Keratinocyte (primary cell): ENCODE data around the gene CHD2. TPM values are rescaled to one million over a fixed set of nuclear protein-coding genes. Genes with fewer than 3 reads are reported as not detected.

Experiments used
- DNase-seq: peaks from one replicate; pipeline ENCODE4 v3.0.0-alpha.2; 2011; ENCODE audit warnings: low read depth, missing footprints, low spot score
- FAIRE-seq: peaks from 2 replicates; lab custom pipeline; 2011; peaks lifted over from hg19 to GRCh38; lab: Jason Lieb, UNC
- H2AFZ ChIP-seq: 2 replicates; pipeline ENCODE4 v1.6.0; 2012; ENCODE audit warnings: low read length, control low read depth, inconsistent platforms; ENCODE audit not compliant: control insufficient read depth
- H3K27ac ChIP-seq: 2 replicates; pipeline ENCODE4 v1.5.1; 2011; ENCODE audit warnings: low read length; ENCODE audit not compliant: control insufficient read depth, insufficient read depth
- H3K27me3 ChIP-seq: 3 replicates; pipeline ENCODE4 v1.6.0; 2011; ENCODE audit warnings: low read length; ENCODE audit not compliant: control insufficient read depth, insufficient read depth; ENCODE audit errors: extremely low read depth
- H3K36me3 ChIP-seq, 2 experiments: 2 replicates in 1 of 2; 3 replicates in 1 of 2; pipeline ENCODE4 v1.5.1; 2011; ENCODE audit warnings: low read length in 2 of 2, mild to moderate bottlenecking in 1 of 2; ENCODE audit not compliant: control insufficient read depth in 2 of 2, insufficient read depth in 2 of 2; ENCODE audit errors: extremely low read depth in 1 of 2
- H3K4me1 ChIP-seq: 3 replicates; pipeline ENCODE4 v1.5.1; 2011; ENCODE audit warnings: low read length; ENCODE audit not compliant: control insufficient read depth, insufficient read depth; ENCODE audit errors: extremely low read depth
- H3K4me2 ChIP-seq: 3 replicates; pipeline ENCODE4 v1.6.0; 2011; ENCODE audit warnings: low read depth, low read length; ENCODE audit not compliant: control insufficient read depth, insufficient read depth; ENCODE audit errors: extremely low read depth
- H3K4me3 ChIP-seq, 3 experiments: fragments of 200-600 bp in 1 of 3; sonication (generic) in 1 of 3; 2 replicates in 2 of 3; 3 replicates in 1 of 3; pipeline ENCODE4 v1.5.1; 2011 to 2016; ENCODE audit warnings: low read length in 3 of 3, mild to moderate bottlenecking in 3 of 3, control low read depth in 2 of 3, inconsistent platforms in 1 of 3, low read depth in 1 of 3, mixed read lengths in 1 of 3, mixed run types in 1 of 3, moderate library complexity in 1 of 3; ENCODE audit not compliant: control insufficient read depth in 2 of 3, insufficient read depth in 2 of 3; ENCODE audit errors: extremely low read depth in 1 of 3
- H3K79me2 ChIP-seq: 2 replicates; pipeline ENCODE4 v1.6.0; 2012; ENCODE audit warnings: low read length; ENCODE audit not compliant: control insufficient read depth, insufficient read depth
- H3K9ac ChIP-seq: 3 replicates; pipeline ENCODE4 v1.6.0; 2011; ENCODE audit warnings: low read length; ENCODE audit not compliant: control insufficient read depth, insufficient read depth; ENCODE audit errors: extremely low read depth
- H3K9me1 ChIP-seq: 3 replicates; pipeline ENCODE4 v1.6.0; 2011; ENCODE audit warnings: low read length; ENCODE audit not compliant: control insufficient read depth, insufficient read depth; ENCODE audit errors: extremely low read depth
- H3K9me3 ChIP-seq: 2 replicates; pipeline ENCODE4 v1.5.1; 2012; ENCODE audit warnings: low read depth, low read length; ENCODE audit not compliant: control insufficient read depth
- H4K20me1 ChIP-seq: 3 replicates; pipeline ENCODE4 v1.6.0; 2011; ENCODE audit warnings: low read length; ENCODE audit not compliant: control insufficient read depth, insufficient read depth; ENCODE audit errors: extremely low read depth
- EZH2 ChIP-seq: IDR thresholded peaks from one replicate; pipeline ENCODE4 v1.6.1; 2012; ENCODE audit warnings: inconsistent platforms, mild to moderate bottlenecking, low read length, moderate library complexity
- dilution Hi-C: fragments of 300-500 bp; cut with MboI; formaldehyde crosslinking; loops from one replicate; pipeline ENCODE4 v1.7.0; 2020; ENCODE audit warnings: low sequenced_read_pairs; ENCODE audit not compliant: extremely low pct_ligation_motif_present
- polyA plus RNA-seq, 5 experiments: library from polyadenylated mRNA; depleted of rRNA in 3 of 5; stranded (reverse) in 3 of 5; stranded (forward) in 1 of 5; unstranded in 1 of 5; fragments of >200 nt; gene quantifications; 1 replicate in 1 of 5; 2 replicates in 3 of 5; 3 replicates in 1 of 5; pipeline versions ENCODE4 v1.2.1 to v1.2.3, GENCODE V29; 2011 to 2012; ENCODE audit warnings: missing spikeins in 2 of 5, low read depth in 1 of 5, low replicate concordance in 1 of 5
- TF ChIP-seq, protein P1 (sequence below), 3 experiments: IDR thresholded peaks in 1 of 3; conservative IDR thresholded peaks in 1 of 3; optimal IDR thresholded peaks in 1 of 3; 2 replicates in 2 of 3; 3 replicates in 1 of 3; pipeline versions ENCODE3 to v1.5.1; 2011; ENCODE audit warnings: low read length in 3 of 3, mild to moderate bottlenecking in 3 of 3, moderate library complexity in 2 of 3, control low read depth in 1 of 3, inconsistent platforms in 1 of 3; ENCODE audit not compliant: insufficient read depth in 2 of 3; ENCODE audit errors: extremely low read depth in 1 of 3

Gene CHD2
- polyA plus RNA-seq, 1 donor (not counting 4 experiments of a cell fraction or from before 2014, with no cell fraction given), result 62.0 TPM

GRCh38 chr15:92952458-92952850 is 52.3 kb downstream of the CHD2 start:
- dilution Hi-C loops, result no loop called here
- no peaks in the 10 kb centered on the region for H3K4me1 ChIP-seq
- H3K36me3 ChIP-seq, result peaks cover 28 to 54% of the 10 kb centered on the region in 2 experiments
- DNase-seq, result no peak
- FAIRE-seq, result no peak
- no peak overlapping the region for H3K27ac ChIP-seq
- H3K9ac ChIP-seq, result no peak overlapping the region
- H3K79me2 ChIP-seq, result peaks cover 16% of the 10 kb centered on the region
- H3K9me3 ChIP-seq, result peaks cover 16% of the 10 kb centered on the region
- no peaks in the 10 kb centered on the region for H3K9me1 ChIP-seq
- H3K27me3 ChIP-seq, result no peaks in the 10 kb centered on the region
- H3K4me2 ChIP-seq, result no peak overlapping the region
- no peaks in the 10 kb centered on the region for H4K20me1 ChIP-seq
- no peak for TF ChIP-seq EZH2
- TF ChIP-seq, protein P1, sequence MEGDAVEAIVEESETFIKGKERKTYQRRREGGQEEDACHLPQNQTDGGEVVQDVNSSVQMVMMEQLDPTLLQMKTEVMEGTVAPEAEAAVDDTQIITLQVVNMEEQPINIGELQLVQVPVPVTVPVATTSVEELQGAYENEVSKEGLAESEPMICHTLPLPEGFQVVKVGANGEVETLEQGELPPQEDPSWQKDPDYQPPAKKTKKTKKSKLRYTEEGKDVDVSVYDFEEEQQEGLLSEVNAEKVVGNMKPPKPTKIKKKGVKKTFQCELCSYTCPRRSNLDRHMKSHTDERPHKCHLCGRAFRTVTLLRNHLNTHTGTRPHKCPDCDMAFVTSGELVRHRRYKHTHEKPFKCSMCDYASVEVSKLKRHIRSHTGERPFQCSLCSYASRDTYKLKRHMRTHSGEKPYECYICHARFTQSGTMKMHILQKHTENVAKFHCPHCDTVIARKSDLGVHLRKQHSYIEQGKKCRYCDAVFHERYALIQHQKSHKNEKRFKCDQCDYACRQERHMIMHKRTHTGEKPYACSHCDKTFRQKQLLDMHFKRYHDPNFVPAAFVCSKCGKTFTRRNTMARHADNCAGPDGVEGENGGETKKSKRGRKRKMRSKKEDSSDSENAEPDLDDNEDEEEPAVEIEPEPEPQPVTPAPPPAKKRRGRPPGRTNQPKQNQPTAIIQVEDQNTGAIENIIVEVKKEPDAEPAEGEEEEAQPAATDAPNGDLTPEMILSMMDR (optimal IDR thresholded peaks at IDR 0.05 in 1 of 3, IDR thresholded peaks at IDR 0.05 in 1 of 3, conservative IDR thresholded peaks at IDR 0.05 in 1 of 3; ENCODE audit: extremely low read depth in 1 of 3, insufficient read depth in 2 of 3, low read length in 3 of 3), result no peak
- H3K4me3 ChIP-seq, result no peak overlapping the region
- H2AFZ ChIP-seq, result no peak overlapping the region

GRCh38 chr15:92953566-92953965 is 53.4 kb downstream of the CHD2 start:
- TF ChIP-seq EZH2, result no peak
- TF ChIP-seq, protein P1 (optimal IDR thresholded peaks at IDR 0.05 in 1 of 3, IDR thresholded peaks at IDR 0.05 in 1 of 3, conservative IDR thresholded peaks at IDR 0.05 in 1 of 3; ENCODE audit: extremely low read depth in 1 of 3, insufficient read depth in 2 of 3, low read length in 3 of 3), result no peak
- no peaks in the 10 kb centered on the region for H3K9me1 ChIP-seq
- peaks cover 25% of the 10 kb centered on the region for H3K79me2 ChIP-seq
- no peak overlapping the region for H3K27ac ChIP-seq
- peaks cover 9% of the 10 kb centered on the region for H3K9me3 ChIP-seq
- H2AFZ ChIP-seq, result no peak overlapping the region
- H3K36me3 ChIP-seq, result peaks cover 22 to 50% of the 10 kb centered on the region in 2 experiments
- H3K27me3 ChIP-seq, result no peaks in the 10 kb centered on the region
- H3K4me1 ChIP-seq, result no peaks in the 10 kb centered on the region
- H3K9ac ChIP-seq, result no peak overlapping the region
- no peak overlapping the region for H3K4me3 ChIP-seq
- no peak overlapping the region for H3K4me2 ChIP-seq
- dilution Hi-C loops, result no loop called here
- DNase-seq (no peak), FAIRE-seq (no peak)
- no peaks in the 10 kb centered on the region for H4K20me1 ChIP-seq
